ENCODE data around the gene HDAC4. TPM values are rescaled to one million over a fixed set of nuclear protein-coding genes. Genes with fewer than 3 reads are reported as not detected.
"Not testable (repeated sequence)": the region's sequence is repeated elsewhere in the genome, so short reads cannot be mapped to it uniquely, and the experiment has no call there.

HDAC4 gene
- polyA plus RNA-seq, result 2.8 TPM

GRCh38 chr2:239400596-239401066 is at the start of gene HDAC4:
Gene HDAC4, minus strand, starts transcription at chr2:239401020. Its CDS starts 48,321 bp downstream, at chr2:239352699.
- Mint-ChIP-seq H3K27me3 (no peaks in the 10 kb centered on the region), H3K4me3 (peak within 1 kb of the TSS; percentile 93 to 98 (median 96)), H3K27ac (peak within 1 kb of the TSS; percentile 99 to 100 (median 99)), H3K36me3 (no peaks in the 10 kb centered on the region), H3K9me3 (peaks cover 0 to 3% (median under 1%) of the 10 kb centered on the region in 3 donors), H3K4me1 (peaks cover 14 to 19% (median 17%) of the 10 kb centered on the region in 3 donors)

- not testable (repeated sequence) for H3K4me3 Mint-ChIP-seq, H3K27me3 Mint-ChIP-seq, H3K36me3 Mint-ChIP-seq, H3K4me1 Mint-ChIP-seq, H3K27ac Mint-ChIP-seq
- peaks cover 9 to 26% (median 25%) of the 10 kb centered on the region in 3 donors for H3K9me3 Mint-ChIP-seq
Observed at GRCh38 chr2:239449468-239449867, 48.6 kb upstream of the HDAC4 start.

- Mint-ChIP-seq H3K27me3 (peaks cover 24% of the 10 kb centered on the region), H3K27ac (no peak overlapping the region), H3K4me1 (peaks cover 0 to 6% (median 0%) of the 10 kb centered on the region in 3 donors), H3K9me3 (peaks cover 2 to 5% (median 3%) of the 10 kb centered on the region in 3 donors), H3K4me3 (no peak overlapping the region), H3K36me3 (no peaks in the 10 kb centered on the region)
Observed at GRCh38 chr2:239445771-239446524, 45.1 kb upstream of the HDAC4 start.

DNA sequence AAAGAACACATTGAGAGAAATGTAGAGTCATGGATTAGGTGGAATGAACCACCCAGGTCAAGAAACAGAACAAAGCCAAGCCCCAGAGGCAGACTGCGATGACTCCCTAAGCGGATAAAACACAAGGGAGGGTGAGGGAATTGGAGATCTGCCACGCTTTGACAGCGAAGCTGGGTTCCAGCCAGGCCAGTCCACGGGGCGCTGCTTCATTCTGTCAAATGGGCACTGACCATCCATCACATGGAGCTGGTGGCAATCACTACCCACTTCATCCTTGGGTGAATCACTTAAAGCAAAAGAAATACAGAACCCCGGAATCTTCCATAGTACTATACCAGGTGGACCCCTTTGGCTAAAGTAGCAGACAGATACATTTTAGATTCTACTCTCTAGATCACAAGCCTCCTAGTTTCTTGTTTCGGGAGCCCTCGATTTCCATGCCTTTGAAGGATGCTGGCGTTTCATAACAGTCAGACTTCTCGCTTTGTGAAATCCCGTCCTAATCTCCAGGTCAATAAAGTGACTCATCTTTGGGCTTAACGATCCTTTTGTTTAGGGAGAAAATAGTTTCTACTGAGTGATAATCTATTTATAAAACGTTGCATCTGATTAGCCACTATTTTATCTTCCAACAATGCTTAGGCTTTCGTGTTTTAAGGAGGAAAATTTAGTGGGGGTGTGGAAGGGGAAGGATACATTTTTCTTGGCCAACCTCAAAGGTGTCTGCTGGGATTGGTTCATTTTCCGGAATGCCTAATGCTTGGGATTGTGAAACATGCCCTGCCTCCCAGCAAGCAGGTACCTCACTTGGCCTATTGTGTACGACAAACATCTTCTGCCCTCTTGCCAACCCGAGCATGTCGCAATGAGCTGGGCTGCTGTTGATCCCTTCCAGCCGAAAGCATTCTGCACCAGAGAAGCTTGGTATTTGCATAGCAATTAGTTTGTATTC is 44.1 kb upstream of the HDAC4 start:
- Mint-ChIP-seq H3K4me3 (no peak overlapping the region), H3K4me1 (peaks cover 0 to 8% (median 0%) of the 10 kb centered on the region in 3 donors)

DNA sequence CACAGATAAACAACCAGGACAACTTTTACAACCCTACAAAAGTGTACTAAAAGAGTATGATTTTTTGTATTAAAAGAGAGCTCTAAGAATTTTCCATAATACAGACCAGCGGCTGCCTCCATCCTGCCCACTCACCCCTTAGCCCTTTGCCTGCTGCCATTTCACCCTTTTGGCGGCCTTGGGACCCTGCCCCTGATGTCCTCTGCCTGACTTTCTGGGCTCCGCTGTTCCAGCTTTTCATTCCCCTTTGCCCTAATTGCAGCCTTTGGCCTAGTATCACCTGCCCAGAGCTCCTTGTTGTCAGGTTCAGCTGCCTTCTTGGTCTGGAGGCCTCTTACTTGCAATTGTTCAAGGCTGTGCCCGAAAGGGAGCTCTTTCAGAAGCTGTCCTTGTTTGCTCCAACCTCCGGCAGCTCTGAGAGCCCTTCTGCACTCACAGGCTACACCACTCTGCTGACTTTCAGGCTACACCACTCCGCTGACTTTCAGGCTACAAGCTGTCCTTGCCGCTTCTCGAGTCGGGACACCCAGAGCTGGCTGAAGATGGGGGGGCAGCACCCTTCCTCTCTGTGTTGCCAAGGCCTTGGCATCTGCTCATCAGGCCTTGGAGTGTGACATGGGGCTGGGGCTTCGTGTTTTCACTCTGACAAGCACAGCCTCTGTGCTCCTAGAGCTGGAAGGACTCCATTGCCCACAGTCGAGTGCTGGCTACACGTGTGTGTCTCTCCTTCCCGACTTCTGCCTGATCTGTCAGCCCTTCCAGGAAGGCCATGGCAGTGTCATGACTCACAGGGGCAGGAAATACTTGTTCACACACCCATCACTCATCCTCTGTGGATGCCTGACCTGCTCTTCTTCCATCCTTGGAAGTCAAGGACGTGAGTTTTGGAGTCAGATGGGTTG is 43.1 kb upstream of the HDAC4 start:
- Mint-ChIP-seq H3K36me3 (no peaks in the 10 kb centered on the region), H3K9me3 (peaks cover 0 to 2% (median 0%) of the 10 kb centered on the region in 3 donors), H3K27ac (no peak overlapping the region), H3K27me3 (peaks cover 41% of the 10 kb centered on the region), H3K4me3 (no peak overlapping the region), H3K4me1 (peaks cover 0 to 8% (median 0%) of the 10 kb centered on the region in 3 donors)

More for the DNA sequence above, 44.1 kb upstream of the HDAC4 start:
- Mint-ChIP-seq H3K27ac (no peak overlapping the region), H3K9me3 (peaks cover 0 to 2% (median 0%) of the 10 kb centered on the region in 3 donors), H3K27me3 (peaks cover 32% of the 10 kb centered on the region), H3K36me3 (no peaks in the 10 kb centered on the region)

- Mint-ChIP-seq H3K9me3 (peaks cover 0 to 2% (median 0%) of the 10 kb centered on the region in 3 donors), H3K27me3 (peaks cover 42% of the 10 kb centered on the region), H3K4me1 (peaks cover 0 to 8% (median 0%) of the 10 kb centered on the region in 3 donors), H3K36me3 (no peaks in the 10 kb centered on the region), H3K4me3 (no peak overlapping the region), H3K27ac (no peak overlapping the region)
Observed at GRCh38 chr2:239443102-239443620, 42.3 kb upstream of the HDAC4 start.

DNA sequence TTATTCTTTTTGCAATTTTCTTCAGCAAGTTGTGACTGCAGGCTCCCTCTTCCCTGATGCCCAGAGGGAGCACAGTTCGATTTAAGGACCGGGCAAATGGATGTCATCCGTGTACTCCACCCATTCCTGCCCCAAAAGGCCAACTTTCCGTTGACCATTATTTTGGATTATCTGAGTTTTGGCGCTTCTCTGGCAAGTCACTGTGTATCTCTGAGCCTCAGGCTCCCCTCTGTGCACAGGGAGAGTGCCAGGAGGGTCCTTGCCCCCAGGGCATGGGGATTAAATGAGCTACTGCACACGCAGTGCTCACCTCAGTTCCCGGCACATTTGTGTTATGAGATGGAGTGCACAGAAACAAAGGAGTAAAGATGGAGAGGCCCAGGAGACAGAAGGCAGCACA is 41.4 kb upstream of the HDAC4 start:
- H3K4me1 Mint-ChIP-seq, result peaks cover 0 to 8% (median 0%) of the 10 kb centered on the region in 3 donors
- H3K4me3 Mint-ChIP-seq, result no peak overlapping the region
- H3K27ac Mint-ChIP-seq, result no peak overlapping the region
- peaks cover 42% of the 10 kb centered on the region for H3K27me3 Mint-ChIP-seq
- no peaks in the 10 kb centered on the region for H3K36me3 Mint-ChIP-seq
- H3K9me3 Mint-ChIP-seq, result peaks cover 0 to 2% (median 0%) of the 10 kb centered on the region in 3 donors

DNA sequence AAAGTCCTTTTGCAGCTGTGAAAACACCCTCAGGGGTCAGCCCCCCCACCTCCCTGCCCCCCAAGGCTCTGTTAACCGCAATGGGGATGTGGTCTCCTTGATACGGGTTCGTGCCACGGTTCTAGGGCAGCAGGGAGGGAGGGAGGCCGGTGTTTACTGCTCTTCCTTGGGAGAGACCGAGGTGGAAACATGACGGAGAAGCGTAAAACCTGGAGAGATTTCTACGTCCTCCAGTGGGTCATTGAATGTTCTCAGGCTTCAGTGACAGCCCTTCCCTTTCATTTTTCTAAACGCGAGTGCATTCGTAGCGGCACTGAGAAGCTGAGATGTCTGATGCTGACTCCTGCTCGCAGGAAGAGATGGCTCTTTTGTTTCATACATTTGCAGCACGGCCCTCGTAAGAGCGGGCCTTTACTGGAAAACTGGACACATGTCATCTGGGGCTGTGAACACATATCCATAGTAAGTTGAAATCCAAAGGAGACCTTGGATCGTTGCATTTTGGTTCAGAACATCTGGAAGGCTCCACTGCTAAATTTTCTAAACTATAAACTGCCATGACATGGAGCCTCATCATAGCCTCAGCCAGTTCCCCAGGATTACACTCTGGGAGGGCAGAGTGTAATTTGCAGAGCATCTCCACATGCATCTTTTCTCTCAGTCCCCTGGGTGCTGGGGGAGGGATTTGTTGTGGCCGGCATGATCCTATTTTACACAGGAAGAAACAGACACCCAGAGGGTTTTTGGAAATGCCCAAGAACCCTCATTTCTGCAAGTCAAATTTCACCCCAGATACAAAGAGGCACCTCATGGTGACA is 40.6 kb upstream of the HDAC4 start:
- H3K4me3 Mint-ChIP-seq, result peak overlapping the region in 3 of 4 donors; percentile 3 to 70 (median 68)
- peaks cover 0 to 2% (median 0%) of the 10 kb centered on the region in 3 donors for H3K9me3 Mint-ChIP-seq
- peaks cover 42% of the 10 kb centered on the region for H3K27me3 Mint-ChIP-seq
- H3K4me1 Mint-ChIP-seq, result peaks cover 0 to 8% (median 0%) of the 10 kb centered on the region in 3 donors
- H3K36me3 Mint-ChIP-seq, result no peaks in the 10 kb centered on the region
- H3K27ac Mint-ChIP-seq, result no peak overlapping the region

DNA sequence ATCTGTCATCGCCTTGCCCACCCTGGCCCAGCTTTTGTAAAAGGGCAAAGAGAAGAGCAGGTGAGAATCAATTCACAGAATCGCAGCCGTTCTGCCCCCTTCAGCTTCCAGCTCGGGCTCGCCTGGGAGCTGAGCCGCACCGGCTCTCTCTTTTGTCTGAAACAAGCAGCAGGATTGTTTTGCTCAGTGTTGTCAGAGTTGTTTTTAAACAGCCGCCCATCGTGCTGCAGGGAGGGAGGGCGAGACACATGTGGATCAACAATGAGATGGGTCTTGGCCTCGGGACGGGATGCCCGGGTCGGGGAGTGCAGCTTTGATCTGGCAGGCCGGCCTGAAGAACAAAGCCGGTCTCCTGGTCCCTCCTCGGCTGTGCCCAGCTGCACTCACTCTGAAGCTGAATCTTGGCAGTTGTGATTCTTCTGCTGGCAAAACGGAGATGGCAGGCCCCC is 39.7 kb upstream of the HDAC4 start:
- Mint-ChIP-seq H3K9me3 (peaks cover 0 to 2% (median 0%) of the 10 kb centered on the region in 3 donors), H3K4me3 (peak overlapping the region in 2 of 4 donors; percentile 22 to 85), H3K27me3 (peaks cover 42% of the 10 kb centered on the region), H3K36me3 (no peaks in the 10 kb centered on the region), H3K27ac (no peak overlapping the region), H3K4me1 (peaks cover 0 to 8% (median 0%) of the 10 kb centered on the region in 3 donors)

- Mint-ChIP-seq H3K27me3 (peaks cover 42% of the 10 kb centered on the region), H3K9me3 (peaks cover 0 to 2% (median 0%) of the 10 kb centered on the region in 3 donors), H3K27ac (no peak overlapping the region), H3K4me3 (no peak overlapping the region), H3K4me1 (peaks cover 0 to 8% (median 0%) of the 10 kb centered on the region in 3 donors), H3K36me3 (no peaks in the 10 kb centered on the region)
Observed at GRCh38 chr2:239439754-239440315, 39.0 kb upstream of the HDAC4 start.

GRCh38 chr2:239438995-239439753 is 38.4 kb upstream of the HDAC4 start:
- peaks cover 0 to 2% (median 0%) of the 10 kb centered on the region in 3 donors for H3K9me3 Mint-ChIP-seq
- peaks cover 0 to 8% (median 0%) of the 10 kb centered on the region in 3 donors for H3K4me1 Mint-ChIP-seq
- no peak overlapping the region for H3K27ac Mint-ChIP-seq
- no peaks in the 10 kb centered on the region for H3K36me3 Mint-ChIP-seq
- no peak overlapping the region for H3K4me3 Mint-ChIP-seq
- H3K27me3 Mint-ChIP-seq, result peaks cover 42% of the 10 kb centered on the region

DNA sequence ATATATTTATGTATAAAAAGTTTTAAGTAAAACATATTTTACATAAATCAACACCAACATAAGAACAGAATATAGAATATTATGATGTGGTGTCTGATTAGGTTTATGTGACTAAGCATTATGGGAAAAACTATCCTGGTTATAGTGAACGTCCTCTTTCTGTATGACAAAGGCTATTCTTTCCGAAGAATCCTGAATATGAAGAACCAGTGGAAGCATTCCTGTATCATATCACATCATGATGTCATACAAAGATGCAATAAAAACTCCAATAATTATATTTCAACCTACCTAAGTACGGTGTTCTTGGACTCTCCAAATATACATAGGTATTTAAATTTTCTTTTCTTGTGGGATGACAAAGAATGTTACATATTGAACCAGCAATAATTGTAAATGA is 37.5 kb upstream of the HDAC4 start:
- H3K4me3 Mint-ChIP-seq, result no peak overlapping the region
- H3K27me3 Mint-ChIP-seq, result peaks cover 39% of the 10 kb centered on the region
- H3K4me1 Mint-ChIP-seq, result peaks cover 0 to 8% (median 0%) of the 10 kb centered on the region in 3 donors
- H3K36me3 Mint-ChIP-seq, result no peaks in the 10 kb centered on the region
- H3K9me3 Mint-ChIP-seq, result peaks cover 2 to 8% (median 7%) of the 10 kb centered on the region in 3 donors
- H3K27ac Mint-ChIP-seq, result no peak overlapping the region
